ENCODE measurements around the gene ARMC2.

DNA sequence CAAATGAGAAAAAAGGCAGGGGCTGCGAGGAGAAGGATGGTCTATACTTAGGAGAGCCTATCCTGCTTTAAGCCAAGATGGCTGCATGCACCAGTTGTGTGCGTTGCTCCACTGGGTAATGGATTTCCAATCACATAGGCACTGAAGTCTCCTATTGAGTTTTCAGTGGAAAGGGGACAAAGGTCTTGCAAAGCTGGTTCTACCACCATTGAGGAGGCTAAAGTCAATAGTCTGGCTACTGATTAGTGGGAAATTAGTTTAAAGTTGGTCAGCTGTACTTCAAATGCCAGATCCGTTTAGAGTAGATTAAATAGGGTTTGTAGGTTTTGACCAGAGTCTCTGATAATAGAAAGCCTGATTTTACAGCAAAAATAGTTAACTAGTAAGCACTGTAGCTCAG lies 141.5 kb downstream of the ARMC2 start:
- TF ChIP-seq POLR2A (IDR thresholded peaks at IDR 0.05) = no peak
- TF ChIP-seq, protein P1, sequence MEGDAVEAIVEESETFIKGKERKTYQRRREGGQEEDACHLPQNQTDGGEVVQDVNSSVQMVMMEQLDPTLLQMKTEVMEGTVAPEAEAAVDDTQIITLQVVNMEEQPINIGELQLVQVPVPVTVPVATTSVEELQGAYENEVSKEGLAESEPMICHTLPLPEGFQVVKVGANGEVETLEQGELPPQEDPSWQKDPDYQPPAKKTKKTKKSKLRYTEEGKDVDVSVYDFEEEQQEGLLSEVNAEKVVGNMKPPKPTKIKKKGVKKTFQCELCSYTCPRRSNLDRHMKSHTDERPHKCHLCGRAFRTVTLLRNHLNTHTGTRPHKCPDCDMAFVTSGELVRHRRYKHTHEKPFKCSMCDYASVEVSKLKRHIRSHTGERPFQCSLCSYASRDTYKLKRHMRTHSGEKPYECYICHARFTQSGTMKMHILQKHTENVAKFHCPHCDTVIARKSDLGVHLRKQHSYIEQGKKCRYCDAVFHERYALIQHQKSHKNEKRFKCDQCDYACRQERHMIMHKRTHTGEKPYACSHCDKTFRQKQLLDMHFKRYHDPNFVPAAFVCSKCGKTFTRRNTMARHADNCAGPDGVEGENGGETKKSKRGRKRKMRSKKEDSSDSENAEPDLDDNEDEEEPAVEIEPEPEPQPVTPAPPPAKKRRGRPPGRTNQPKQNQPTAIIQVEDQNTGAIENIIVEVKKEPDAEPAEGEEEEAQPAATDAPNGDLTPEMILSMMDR (IDR thresholded peaks at IDR 0.05) = no peak

Measured in esophagus squamous epithelium (tissue), 4 donors.